ENCODE measurements around the gene MCRIP2. TPM values are rescaled to one million over a fixed set of nuclear protein-coding genes. Genes with fewer than 3 reads are reported as not detected.

The MCRIP2 gene
- total RNA-seq, 1 experiment from 2014 or later, result 18.6 TPM

DNA sequence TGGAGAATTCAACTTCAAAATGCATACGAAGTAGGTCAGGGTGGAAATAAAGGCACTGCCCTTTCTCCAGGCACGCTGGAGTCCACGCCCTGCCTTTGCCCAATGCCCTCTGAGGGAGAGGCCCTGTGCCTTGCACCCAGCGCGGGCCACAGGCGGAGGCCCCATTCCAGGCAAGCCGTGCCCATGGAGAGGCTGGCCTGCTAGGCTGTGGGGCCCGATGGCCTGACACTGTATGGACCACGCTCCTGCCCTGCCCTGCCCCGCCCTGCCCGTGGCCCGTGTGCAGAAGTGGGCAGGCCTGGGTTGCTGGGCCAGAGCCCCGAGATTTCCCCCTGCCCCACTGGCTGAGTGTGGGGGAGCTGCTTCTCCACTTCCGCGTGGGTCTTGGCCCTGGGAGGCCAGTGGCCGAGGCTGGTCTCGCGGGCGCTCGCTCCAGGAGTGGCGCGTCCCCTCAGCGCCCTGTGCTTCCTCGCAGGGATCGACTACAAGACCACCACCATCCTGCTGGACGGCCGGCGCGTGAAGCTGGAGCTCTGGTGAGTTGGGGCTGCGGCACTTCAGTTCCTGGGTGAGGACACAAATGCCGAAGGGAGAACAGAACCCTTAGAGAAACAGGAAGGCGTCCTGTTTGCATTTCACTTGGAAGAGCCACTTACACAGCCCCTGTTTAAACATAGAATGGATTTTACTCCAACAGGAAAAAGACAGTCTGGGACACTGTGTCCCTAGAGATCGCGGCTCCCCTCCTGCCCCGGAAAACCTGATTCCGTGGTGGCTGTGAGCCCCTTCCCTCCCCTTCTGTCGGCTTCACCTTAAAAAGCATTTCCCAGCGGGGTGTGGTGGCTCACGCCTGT lies 24.7 kb upstream of the MCRIP2 start:
- no peak for DNase-seq (ENCODE audit: low read depth)

DNA sequence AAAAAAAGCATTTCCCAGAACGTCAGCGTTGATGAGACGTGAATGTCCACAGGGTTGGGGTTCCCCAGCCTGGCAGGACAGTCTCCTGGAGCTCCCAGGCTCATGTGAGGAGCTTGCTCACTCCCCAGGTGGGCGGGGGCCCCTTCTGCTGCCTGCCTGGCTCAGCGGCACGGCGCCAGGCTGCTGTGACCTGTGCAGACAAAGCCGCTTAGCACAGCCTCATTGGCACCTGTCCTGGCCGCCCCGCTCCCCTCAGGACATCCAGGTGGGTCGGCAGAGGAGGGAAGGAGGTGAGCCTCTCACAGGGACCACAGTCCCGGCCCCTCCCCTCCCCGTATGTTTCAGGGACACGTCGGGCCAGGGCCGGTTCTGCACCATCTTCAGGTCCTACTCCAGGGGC lies 23.8 kb upstream of the MCRIP2 start:
- DNase-seq (ENCODE audit: low read depth), result no peak

DNA sequence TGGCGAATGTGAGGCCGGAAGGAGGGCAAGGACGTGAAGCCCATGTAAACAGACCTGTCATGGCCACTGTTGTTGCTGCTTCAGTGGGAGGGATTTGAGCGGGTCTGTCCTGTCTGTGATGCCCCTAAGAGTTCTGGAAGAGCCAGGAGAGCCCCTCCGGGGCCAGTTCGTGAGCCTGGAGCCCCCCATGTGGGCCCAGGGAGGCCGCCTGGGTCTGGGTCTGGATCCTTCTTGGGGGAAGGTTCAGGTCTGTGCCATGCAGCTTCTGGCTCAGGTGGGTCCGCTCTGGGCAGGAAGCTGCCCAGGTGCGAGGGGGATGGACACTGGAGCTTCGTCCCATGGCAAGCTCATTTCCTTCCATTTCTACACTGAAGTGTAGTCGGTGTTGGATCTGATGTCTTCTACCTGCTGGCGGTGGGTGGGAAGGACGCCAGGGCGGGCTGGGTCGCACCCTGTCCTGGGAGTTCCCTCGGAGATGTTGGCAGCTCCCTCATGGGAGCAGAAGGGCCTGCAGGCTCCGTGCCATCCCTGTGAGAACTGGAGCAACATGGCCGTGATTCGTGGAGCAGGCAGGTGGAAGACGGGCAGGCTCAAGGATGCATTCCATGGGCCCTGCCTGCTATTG lies 22.0 kb upstream of the MCRIP2 start:
- no peak for DNase-seq (ENCODE audit: low read depth)

DNA sequence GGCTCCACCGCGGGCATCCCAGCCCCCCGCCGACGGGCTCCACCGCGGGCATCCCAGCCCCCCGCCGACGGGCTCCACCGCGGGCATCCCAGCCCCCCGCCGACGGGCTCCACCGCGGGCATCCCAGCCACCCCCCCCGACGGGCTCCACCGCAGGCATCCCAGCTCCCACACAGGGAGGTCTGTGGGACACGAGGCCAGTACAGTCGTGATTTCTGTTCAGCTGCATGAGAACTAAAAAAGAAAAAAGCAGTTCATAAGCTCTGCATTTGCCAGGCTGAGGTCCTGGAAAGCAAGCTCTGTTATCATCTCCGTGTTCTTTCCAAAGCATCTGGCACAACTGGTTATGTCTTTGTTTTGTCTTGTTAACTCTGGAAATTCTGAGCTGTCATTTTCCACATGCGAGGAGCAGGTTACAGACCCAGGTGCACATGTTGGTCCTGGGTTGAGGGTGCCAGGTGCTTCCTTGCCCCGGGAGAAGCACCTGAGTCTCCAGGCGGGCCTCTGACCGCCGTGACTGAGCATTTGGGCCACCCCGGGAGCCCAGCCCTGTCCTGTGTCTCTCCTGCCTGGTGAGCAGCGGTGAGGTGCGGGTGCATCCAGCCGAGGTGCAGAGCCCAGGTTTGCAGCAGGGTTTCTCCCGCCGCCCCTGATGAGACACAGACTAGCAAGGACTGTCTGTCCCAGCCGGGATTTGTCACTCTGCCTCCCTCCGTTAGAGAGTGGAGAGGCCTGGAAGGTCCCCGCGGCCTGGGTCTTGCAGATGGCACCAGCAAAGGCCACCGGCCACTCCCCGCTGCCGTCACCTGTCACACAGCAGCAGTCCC lies 20.7 kb upstream of the MCRIP2 start:
- DNase-seq (ENCODE audit: low read depth), result no peak

DNA sequence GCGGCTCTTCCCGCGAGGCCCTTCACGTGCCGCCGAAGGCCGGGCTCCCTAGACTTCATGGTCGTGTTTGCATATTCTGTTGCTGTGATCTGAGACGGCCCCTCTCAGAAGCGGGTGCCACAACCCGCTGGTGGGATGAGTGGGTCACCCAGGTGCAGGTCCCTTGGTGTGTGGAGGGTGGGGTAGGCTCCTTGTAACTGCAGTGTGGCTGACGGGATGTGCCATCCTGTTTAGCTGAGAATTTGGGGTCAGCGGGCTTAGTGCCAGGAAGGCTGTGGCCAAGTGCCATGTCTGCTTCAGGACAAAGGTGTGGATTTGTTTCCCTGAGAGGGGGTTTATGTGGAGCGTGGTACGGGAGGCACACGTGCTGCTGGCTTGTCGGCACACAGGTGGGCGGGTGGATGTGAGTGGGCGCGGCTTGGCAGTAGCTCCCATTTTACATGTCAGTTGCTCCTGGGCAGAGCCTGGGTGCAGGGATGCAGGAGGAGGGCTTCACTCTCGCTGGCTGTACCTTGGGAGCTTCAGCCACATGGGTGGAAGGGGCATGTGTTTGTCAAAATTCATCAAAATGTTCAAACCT lies 20.0 kb upstream of the MCRIP2 start:
- DNase-seq (ENCODE audit: low read depth), result no peak

- no peak for DNase-seq (ENCODE audit: low read depth)
These were observed 18.7 kb upstream of the MCRIP2 start for GRCh38 chr16:622920-623280.

GRCh38 chr16:624526-625070 lies 17.0 kb upstream of the MCRIP2 start:
- no peak for DNase-seq (ENCODE audit: low read depth)

DNA sequence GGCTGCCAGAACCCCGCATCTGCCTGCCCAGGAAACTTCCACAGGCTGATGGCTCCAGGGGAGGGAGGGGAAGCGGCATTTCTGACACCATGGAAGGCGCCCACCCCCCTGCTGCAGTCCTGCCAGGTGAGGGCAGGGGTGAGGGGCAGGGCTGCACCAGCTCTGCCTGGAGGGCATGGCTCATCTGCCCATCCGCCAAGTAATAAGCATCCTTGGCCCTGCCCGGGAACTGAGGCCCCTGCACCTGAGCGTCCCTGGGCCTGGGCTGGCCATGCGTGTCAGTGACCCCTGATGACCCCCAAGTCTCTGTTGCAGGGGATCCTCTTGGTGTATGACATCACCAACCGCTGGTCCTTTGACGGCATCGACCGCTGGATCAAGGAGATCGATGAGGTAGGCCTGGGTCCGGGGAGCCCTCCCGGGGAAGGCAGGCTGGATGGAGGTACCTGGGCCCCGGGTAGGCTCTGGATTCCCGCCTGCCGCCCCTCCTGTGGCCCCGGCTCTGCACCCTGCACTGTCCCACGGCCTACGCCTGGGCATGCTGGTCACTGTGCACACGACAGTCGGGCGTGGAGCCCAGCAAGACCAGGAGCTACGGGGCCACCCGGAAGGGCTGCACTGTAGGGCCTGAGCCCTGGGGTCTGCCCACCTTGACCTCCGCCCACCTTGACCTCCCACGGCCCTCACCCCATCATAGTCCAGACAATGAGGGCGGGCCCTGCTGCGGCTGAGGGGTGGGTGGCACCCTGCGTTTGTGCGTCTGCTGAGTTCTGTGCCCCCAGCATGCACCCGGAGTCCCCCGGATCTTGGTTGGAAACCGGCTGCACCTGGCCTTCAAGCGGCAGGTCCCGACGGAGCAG lies 16.3 kb upstream of the MCRIP2 start:
- no peak for DNase-seq (ENCODE audit: low read depth)

- DNase-seq (ENCODE audit: low read depth), result no peak
These were observed 15.5 kb upstream of the MCRIP2 start for GRCh38 chr16:625977-626765.

GRCh38 chr16:626787-627453 lies 14.7 kb upstream of the MCRIP2 start:
- DNase-seq (ENCODE audit: low read depth), result peak; percentile 88

DNA sequence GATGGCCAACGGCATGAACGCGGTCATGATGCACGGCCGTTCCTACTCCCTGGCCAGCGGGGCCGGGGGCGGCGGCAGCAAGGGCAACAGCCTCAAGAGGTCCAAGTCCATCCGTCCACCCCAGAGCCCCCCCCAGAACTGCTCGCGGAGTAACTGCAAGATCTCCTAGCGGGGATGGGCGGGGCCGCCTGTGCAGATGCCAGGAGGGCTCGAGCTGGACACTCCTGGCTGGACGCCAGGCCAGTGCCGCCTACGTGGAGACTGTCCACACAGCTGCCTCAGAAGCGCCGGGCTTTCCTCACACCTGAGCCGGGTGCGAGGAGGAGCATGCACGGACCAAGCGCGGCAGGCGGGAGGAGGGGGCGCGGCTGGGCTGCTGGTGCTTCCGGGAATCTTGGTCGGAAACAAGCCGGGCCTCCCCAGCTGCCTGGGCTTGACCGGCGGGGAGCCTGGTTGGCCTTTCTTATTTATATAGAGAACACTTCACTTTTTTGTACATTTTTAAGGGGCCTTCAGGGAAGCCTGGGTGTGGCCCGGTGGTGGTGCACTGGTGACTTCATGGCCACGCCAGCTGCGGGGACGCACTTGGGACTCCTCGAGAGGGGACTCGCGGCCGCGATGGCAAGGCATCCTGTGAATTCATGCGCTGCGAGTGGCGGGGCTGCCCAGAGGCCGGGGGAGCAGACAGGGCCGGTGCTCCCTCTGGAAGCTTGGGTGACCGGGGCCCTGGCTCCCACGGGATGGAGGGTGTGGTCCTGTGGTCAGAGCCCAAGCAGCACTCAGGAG lies 14.0 kb upstream of the MCRIP2 start:
- DNase-seq (ENCODE audit: low read depth), result no peak

- no peak for DNase-seq (ENCODE audit: low read depth)
These were observed 13.1 kb upstream of the MCRIP2 start for GRCh38 chr16:628321-629061.

- DNase-seq (ENCODE audit: low read depth), result no peak
These were observed 12.3 kb upstream of the MCRIP2 start for GRCh38 chr16:629185-629832.

GRCh38 chr16:629833-630248 lies 11.8 kb upstream of the MCRIP2 start:
- DNase-seq (ENCODE audit: low read depth), result no peak

- DNase-seq (ENCODE audit: low read depth), result no peak
These were observed 11.3 kb upstream of the MCRIP2 start for GRCh38 chr16:630249-630814.

GRCh38 chr16:630815-631405 lies 10.7 kb upstream of the MCRIP2 start, which contains the start of gene WFIKKN1:
Gene WFIKKN1, plus strand, starts transcription at chr16:630985. Its CDS starts 269 bp downstream, at chr16:631254.
- no peak for DNase-seq (ENCODE audit: low read depth)
